Parathyroid adenoma (tissue), 2 donors: ENCODE results near the gene IQSEC3.

Experiments
- H2AFZ ChIP-seq: fragments of 300-600 bp; sonication (generic); one replicate; pipeline ENCODE4 v1.7.0; 2017; ENCODE audit warnings: antibody characterized with exemption, mild to moderate bottlenecking
- H3K27ac ChIP-seq: fragments of 300-600 bp; sonication (generic); one replicate; pipeline ENCODE4 v1.7.0; 2017
- H3K27me3 ChIP-seq: fragments of 300-600 bp; sonication (generic); one replicate; pipeline ENCODE4 v1.7.0; 2017; ENCODE audit warnings: low read length; ENCODE audit not compliant: control insufficient read depth, insufficient read depth
- H3K36me3 ChIP-seq: fragments of 300-600 bp; sonication (generic); one replicate; pipeline ENCODE4 v1.7.0; 2017; ENCODE audit warnings: low read length; ENCODE audit not compliant: control insufficient read depth, insufficient read depth
- H3K4me1 ChIP-seq: fragments of 300-600 bp; sonication (generic); one replicate; pipeline ENCODE4 v1.7.0; 2017; ENCODE audit warnings: control low read depth
- H3K4me2 ChIP-seq: fragments of 300-600 bp; sonication (generic); one replicate; pipeline ENCODE4 v1.7.0; 2017; ENCODE audit warnings: low read length
- H3K4me3 ChIP-seq: fragments of 300-600 bp; sonication (generic); one replicate; pipeline ENCODE4 v1.7.0; 2017; ENCODE audit warnings: low read depth, low read length
- H3K79me2 ChIP-seq: fragments of 300-600 bp; sonication (generic); one replicate; pipeline ENCODE4 v1.7.0; 2017; ENCODE audit warnings: control low read depth
- H3K9ac ChIP-seq: fragments of 300-600 bp; sonication (generic); one replicate; pipeline ENCODE4 v1.7.0; 2017; ENCODE audit warnings: mild to moderate bottlenecking
- H3K9me3 ChIP-seq: fragments of 300-600 bp; sonication (generic); one replicate; pipeline ENCODE4 v1.7.0; 2017; ENCODE audit warnings: low read length; ENCODE audit not compliant: control insufficient read depth
- CTCF ChIP-seq: fragments of 300-600 bp; sonication (generic); IDR thresholded peaks from one replicate; pipeline ENCODE4 v1.7.0; 2017; ENCODE audit warnings: antibody characterized with exemption, mild to moderate bottlenecking
- donor health status: primary hyperparathyroidism.

Gene IQSEC3

GRCh38 chr12:162467-163307 is 96.1 kb downstream of the IQSEC3 start:
- Histone ChIP-seq H3K27me3 (no peaks in the 10 kb centered on the region), H3K36me3 (no peaks in the 10 kb centered on the region), H2AFZ (no peak overlapping the region), H3K4me2 (no peak overlapping the region), H3K4me3 (no peak overlapping the region), H3K27ac (no peak overlapping the region), H3K4me1 (peaks cover 11% of the 10 kb centered on the region), H3K79me2 (no peaks in the 10 kb centered on the region), H3K9ac (no peak overlapping the region), H3K9me3 (no peaks in the 10 kb centered on the region)
- no peak for TF ChIP-seq CTCF

- H3K27me3 ChIP-seq = no peaks in the 10 kb centered on the region
- H3K4me2 ChIP-seq = no peak overlapping the region
- no peaks in the 10 kb centered on the region for H3K79me2 ChIP-seq
- no peaks in the 10 kb centered on the region for H3K9me3 ChIP-seq
- peaks cover 12% of the 10 kb centered on the region for H3K4me1 ChIP-seq
- H3K27ac ChIP-seq = no peak overlapping the region
- no peak overlapping the region for H3K9ac ChIP-seq
- no peaks in the 10 kb centered on the region for H3K36me3 ChIP-seq
- H2AFZ ChIP-seq = no peak overlapping the region
- no peak for TF ChIP-seq CTCF
- H3K4me3 ChIP-seq = no peak overlapping the region
Observed at GRCh38 chr12:163406-163986, 96.9 kb downstream of the IQSEC3 start.

GRCh38 chr12:164207-164606 is 97.6 kb downstream of the IQSEC3 start:
- Histone ChIP-seq H3K79me2 (no peaks in the 10 kb centered on the region), H3K27me3 (no peaks in the 10 kb centered on the region), H3K4me1 (peaks cover 12% of the 10 kb centered on the region), H3K36me3 (no peaks in the 10 kb centered on the region), H3K4me3 (no peak overlapping the region), H2AFZ (peak overlapping the region; percentile 5), H3K27ac (peak overlapping the region; percentile 1), H3K9me3 (no peaks in the 10 kb centered on the region), H3K9ac (no peak overlapping the region), H3K4me2 (no peak overlapping the region)
- no peak for TF ChIP-seq CTCF

GRCh38 chr12:165862-166368 is 99.3 kb downstream of the IQSEC3 start:
- H3K27ac ChIP-seq = no peak overlapping the region
- no peaks in the 10 kb centered on the region for H3K36me3 ChIP-seq
- TF ChIP-seq CTCF = no peak
- no peaks in the 10 kb centered on the region for H3K9me3 ChIP-seq
- no peak overlapping the region for H3K4me3 ChIP-seq
- no peaks in the 10 kb centered on the region for H3K79me2 ChIP-seq
- no peak overlapping the region for H3K9ac ChIP-seq
- no peaks in the 10 kb centered on the region for H3K27me3 ChIP-seq
- no peak overlapping the region for H3K4me2 ChIP-seq
- no peak overlapping the region for H2AFZ ChIP-seq
- H3K4me1 ChIP-seq = peaks cover 12% of the 10 kb centered on the region
